HG02981 (cell line): ENCODE measurements around the gene NPIPA5.
"Not testable (repeated sequence)": the region's sequence is repeated elsewhere in the genome, so short reads cannot be mapped to it uniquely, and the experiment has no call there.

Experiments used
- ATAC-seq: cut with Tn5 transposase; IDR thresholded peaks from one replicate; pipeline ENCODE4 v1.9.1; 2021; ENCODE audit warnings: mild to moderate bottlenecking, moderate library complexity; ENCODE audit not compliant: unreplicated experiment

Gene NPIPA5

DNA sequence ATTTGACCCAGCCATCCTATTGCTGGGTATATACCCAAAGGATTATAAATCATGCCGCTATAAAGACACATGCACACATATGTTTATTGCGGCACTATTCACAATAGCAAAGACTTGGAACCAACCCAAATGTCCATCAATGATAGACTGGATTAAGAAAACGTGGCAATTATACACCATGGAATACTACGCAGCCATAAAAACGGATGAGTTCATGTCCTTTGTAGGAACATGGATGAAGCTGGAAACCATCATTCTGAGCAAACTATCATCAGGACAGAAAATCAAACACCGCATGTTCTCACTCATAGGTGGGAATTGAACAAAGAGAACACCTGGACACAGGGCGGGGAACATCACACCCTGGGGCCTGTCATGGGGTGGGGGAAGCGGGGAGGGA is 14.9 kb upstream of the NPIPA5 start:
- not testable (repeated sequence) for ATAC-seq

DNA sequence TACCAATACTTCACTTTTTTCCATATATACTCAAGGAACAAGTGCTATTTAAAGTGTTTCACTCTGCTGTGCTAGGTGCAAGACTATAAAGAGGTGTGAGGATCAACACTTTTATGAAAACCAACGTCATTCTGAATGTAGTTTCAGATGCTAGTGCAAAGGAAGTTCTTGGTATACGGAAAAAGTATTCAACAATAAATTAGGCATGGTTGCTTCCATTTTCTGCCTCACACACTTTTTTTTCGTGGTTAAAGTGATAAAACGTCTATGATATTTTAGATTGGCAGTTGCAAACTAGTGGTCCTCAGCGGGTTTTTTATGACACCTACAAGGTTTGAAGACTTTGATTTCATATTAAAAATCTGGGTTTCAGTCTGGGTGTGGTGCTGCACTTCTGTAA is 11.8 kb upstream of the NPIPA5 start:
- not testable (repeated sequence) for ATAC-seq

DNA sequence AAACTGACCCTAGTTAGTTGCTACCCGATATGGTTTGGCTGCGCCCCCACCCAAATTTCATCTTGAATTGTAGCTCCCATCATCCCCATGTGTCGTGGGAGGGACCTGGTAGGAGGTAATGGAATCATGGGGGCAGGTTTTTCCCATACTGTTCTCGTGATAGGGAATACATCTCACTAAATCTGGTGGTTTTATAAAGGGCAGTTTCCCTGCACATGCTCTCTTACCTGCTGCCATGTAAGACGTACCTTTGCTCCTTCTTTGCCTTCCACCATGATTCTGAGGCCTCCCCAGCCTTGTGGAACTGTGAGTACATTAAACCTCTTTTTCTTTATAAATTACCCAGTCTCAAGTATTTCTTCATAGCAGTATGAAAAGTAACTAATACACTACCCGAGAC is 10.0 kb upstream of the NPIPA5 start:
- not testable (repeated sequence) for ATAC-seq

DNA sequence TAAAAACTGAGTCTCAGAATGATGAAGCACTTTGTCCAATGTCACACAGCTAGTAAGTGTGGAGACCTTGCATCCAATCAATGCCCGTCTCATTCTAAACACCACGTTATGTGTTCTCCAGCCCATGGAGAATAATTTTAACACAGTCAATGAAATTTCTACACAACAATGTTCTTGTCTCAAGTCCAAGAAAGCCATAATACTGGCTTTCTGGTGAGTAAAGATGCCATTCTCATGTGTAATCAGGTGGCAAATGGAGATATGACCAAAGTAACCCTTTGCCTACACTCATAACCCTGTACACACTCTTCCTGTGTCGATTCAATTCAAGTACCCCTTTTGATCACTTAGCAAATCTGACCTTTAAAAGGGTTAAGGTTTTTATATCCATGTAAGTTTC is 4.7 kb upstream of the NPIPA5 start:
- not testable (repeated sequence) for ATAC-seq

DNA sequence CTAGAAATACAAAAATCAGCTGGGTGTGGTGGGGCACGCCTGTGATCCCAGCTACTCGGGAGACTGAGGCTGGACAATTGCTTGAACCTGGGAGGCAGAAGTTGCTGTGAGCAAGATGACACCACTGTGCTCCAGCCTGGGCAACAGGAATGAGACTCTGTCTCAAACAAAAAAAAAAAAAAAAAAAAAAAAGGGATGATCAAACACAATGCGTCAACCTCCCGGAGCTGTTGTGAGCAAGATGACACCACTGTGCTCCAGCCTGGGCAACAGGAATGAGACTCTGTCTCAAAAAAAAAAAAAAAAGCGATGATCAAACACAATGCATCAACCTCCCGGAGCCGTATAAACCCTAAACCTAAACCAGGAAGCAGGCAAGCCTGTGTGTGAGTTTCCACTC is 20.6 kb downstream of the NPIPA5 start:
- ATAC-seq = not testable (repeated sequence)

DNA sequence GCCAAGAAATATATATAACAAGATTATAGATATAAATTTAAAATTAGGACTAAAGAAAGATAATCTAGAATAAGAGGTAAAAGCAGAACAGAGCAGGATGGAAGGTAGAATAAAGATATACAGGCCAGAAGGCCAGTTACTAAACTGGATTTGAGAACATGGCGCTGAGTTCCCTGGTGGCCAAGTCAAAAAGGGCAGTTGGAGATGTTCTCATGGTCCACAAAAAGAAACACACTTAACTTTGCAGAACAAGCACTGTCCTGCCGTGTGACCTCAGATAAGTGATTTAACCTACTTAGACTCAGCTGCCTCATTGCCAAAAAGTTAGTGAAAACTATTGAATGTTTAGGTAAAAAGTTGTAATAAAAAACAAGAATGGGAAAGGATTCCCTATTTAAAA is 23.2 kb downstream of the NPIPA5 start:
- not testable (repeated sequence) for ATAC-seq

DNA sequence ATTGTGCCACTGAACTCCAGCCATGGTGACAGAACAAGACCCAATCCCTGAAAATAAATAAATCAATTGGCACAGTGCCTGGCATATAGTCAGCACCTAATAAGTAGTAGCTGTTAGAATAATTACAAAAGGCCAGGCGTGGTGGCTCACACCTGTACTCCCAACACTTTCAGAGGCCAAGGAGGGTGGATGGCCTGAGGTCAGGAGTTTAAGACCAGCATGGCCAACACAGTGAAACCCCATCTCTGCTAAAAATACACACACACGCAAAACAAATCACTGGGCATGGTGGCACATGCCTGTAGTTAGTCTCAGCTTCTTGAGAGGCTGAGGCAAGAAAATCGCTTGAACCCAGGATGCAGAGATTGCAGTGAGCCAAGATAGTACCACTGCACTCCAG is 25.2 kb downstream of the NPIPA5 start:
- ATAC-seq = not testable (repeated sequence)

DNA sequence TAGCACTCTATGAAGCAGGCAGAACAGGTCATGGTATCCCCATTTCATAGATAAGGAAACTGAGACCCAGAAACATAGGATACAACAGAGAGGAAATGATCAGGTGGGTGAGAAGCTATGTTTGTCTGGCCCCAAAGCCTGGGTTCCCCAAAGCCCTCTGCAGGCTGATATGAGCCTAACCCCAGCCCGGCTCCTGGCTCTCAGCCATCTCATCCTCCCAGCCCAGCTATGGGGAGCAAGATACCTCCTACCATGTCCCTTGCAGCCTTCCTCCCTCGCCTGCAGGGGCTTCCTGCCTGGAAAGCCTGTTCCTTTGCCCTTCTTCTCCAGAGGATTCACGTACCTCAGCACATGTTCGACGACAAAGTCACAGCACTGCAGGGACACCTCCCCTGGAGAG is 26.3 kb downstream of the NPIPA5 start:
- ATAC-seq = not testable (repeated sequence)

DNA sequence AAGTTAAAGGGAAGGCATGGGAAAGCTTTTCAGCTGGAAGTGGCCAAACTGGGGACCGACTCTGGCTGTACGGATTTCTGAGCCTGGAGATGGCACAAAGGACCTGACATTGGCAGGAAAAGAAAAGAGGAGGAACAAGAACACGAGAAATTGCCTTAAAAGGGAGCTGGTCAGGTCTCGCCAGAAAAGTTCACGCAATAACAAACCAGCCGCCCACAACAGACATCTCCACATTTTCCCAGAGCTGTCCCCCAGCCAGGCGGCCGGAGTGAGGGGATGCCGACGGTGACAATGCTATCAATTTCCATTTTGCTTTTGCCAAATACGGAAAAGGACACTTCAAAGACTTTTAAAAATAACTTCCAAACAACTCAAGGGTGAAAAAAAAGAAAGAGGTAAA is 26.8 kb downstream of the NPIPA5 start:
- ATAC-seq = not testable (repeated sequence)

DNA sequence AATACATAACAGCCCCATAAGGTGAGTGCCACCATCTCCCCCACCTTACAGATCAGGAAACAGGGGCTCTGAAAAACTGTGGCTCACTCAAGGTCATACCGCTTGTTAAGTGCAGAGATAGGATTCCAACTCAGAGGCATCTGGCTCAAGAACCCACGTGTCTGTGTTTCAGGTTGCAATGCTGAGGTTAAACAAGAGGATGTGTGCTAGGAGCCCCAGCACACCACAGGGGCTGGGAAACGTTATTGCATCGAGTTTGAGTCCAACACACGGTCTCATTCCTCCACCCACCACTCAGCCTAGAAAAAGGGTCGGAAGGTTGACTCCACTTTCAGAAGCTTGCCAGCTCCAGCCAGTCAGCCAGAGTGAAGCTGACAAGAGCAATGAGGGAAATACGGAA is 29.4 kb downstream of the NPIPA5 start:
- ATAC-seq = not testable (repeated sequence)

DNA sequence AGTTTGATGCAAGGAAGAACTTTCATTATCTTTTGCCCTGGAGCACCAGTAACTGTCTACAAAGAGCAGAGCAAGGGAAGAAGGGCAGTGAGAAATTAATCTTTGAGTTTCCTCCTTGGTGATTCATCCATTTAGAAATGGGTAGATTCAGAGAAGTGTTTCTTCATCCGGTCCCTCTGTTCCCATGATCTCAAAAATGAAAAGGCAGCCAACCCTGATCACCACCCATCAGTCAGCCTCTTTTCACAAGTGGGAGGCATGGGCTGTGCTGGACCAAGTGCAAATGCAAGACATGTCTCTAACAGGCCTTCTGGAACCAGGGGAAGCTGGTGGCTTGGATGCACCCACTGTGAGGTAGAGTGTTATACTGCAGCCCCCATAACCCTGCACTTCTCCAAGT is 35.8 kb downstream of the NPIPA5 start:
- ATAC-seq = not testable (repeated sequence)

DNA sequence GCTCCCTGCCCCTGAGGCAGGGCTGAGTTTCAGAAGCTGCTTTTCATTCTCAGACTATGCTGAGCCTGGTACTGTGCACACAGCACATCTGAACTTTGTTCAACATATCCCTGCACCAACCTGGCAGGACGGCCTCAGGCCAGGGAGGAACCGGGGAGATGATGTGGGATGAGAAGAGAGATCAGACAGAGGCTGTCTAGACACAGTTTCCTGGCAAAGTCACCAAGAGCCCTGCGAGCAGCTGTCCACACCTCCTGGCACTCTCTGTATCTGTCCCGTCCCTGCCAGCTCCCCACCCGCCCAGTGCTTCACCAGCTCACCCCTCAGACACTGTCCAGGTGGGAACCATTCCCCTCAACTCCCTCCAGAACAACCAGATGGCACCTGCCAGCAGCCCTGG is 39.1 kb downstream of the NPIPA5 start:
- ATAC-seq = not testable (repeated sequence)

DNA sequence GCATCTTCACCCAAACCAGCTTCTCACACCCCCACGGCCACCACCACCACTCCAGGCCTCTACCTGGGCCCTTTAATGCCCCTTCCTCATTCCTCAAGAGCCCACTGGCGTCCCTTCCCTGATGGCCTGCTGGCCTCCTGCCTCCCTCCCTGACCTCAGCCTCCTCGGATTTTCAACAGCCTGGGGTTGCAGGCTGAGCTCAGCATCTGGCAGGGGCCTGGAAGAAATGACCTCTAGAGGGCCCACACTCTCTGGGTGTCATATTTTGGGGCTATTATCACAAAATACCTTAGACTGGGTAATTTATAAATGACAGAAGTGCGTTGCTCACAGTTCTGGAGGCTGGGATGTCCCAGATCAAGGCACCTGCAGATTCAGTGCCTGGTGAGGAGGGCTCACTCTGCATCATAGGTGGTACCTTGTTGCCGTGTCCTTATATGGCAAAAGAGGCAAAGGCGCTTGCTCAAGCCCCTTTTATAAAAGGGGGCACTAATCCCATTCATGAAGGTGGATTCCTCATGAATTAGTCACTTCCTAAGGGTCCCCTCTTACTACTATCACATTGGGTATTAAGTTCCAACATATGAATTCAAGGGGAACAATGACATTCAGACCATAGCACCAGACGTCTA is 40.0 kb downstream of the NPIPA5 start:
- not testable (repeated sequence) for ATAC-seq

DNA sequence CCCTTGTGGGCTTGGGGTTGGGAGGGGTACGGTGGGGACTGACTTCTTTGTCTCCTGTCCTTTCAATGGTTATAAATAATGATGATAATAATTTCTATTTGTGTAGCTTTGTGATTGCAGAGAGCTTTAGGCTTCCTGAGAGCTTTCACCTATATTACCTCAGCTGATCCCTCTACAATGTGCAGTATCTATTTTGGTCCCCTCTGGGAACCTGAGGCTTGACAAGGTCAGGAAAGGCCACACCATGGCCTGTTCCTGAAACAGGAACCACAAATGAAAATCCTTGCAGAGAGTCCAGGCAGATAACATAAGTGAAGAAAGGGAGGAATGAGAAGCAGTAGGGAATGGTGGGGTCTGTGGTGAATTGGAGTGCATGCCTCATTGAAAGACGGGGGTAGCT is 42.5 kb downstream of the NPIPA5 start:
- not testable (repeated sequence) for ATAC-seq

DNA sequence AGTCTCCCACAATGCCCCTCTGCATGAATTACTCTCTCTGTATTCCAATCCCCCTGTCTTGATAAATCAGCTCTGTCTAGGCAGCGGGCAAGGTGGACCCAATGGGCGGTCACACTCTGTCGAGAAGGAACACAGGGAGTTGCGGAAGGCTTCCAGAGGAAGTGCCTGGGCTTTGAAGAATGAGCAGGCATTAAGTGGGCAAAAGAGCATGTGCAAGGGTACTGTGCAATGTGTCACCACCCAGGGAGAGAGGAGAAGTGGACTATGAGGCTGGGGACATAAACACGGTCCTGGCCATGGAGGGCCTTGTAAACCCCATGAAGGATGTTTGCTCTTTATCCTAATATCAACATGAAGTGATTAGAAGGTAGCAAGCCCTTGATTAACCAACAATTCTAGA is 44.1 kb downstream of the NPIPA5 start:
- not testable (repeated sequence) for ATAC-seq

DNA sequence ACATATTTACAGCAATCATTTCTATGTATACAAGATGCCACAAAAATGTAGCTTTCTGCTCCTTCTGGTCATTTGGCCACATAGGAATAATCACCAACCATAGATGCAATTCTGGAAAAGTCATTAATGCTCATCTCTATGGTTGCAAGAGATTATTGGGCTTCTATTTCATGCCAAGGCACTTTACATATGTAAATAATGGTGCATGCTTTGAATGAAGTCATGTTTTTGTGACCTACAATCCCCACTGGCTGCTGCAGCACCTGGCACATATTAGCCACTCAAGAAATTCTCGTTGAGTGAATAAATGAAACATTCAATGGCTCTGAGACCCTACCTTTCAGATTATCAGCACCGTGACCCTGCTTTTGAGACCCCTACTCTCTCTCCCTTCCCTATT is 47.1 kb downstream of the NPIPA5 start:
- not testable (repeated sequence) for ATAC-seq

DNA sequence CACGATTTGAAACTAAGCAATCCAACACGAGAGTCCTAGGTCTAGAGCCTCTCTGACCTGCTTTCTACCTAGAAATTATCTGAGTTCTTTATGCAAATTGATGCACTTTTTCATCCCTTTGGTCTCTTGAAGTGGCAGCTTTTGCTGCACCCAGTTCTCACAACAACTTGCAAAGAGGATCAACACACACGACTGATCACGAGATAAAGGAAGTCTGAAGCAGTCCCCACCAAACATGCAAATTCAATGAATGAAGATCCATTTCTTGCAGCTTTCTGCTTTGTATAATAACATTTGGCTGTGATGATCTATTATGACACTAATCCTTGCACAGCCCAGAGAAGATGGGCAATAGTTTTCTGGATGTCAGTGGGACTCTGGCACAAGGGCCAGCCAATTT is 53.1 kb downstream of the NPIPA5 start:
- ATAC-seq = not testable (repeated sequence)

DNA sequence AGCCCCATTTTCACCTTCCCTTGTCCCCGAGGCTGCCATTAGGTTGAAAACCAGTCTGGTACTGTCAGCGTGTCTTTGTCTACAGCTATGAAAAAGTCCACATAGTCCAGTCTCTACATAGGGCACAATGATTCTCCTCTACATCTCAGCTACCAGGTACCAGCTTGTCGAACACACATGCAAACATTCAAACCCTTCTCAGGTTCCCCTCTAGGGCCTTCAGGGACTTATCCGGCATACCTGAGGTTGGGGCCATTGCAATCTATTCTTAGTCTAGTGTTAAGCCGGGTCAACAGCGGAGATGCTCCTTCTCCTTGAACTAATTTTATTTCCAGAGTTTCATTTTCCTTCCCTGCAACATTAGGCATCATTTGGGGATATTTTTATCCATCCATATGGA is 54.7 kb downstream of the NPIPA5 start:
- not testable (repeated sequence) for ATAC-seq

DNA sequence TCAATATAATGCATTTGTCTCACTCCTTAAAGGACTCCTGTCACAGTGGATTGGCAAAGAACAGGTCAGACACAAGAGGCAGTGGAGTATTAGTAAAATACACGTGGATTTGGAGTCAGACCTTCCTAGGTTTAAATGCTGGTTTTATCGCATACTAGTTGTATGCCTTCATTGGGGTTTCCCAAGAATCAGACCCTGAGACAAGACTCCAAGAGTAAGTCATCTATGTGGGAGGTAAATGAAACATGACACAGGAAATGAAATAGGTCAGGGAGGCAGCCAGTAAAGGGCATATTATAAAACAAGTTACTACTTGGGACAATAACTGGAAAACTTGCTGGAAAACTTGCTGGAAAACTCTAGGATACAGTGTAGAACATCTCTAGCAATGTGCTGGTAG is 56.9 kb downstream of the NPIPA5 start:
- not testable (repeated sequence) for ATAC-seq

DNA sequence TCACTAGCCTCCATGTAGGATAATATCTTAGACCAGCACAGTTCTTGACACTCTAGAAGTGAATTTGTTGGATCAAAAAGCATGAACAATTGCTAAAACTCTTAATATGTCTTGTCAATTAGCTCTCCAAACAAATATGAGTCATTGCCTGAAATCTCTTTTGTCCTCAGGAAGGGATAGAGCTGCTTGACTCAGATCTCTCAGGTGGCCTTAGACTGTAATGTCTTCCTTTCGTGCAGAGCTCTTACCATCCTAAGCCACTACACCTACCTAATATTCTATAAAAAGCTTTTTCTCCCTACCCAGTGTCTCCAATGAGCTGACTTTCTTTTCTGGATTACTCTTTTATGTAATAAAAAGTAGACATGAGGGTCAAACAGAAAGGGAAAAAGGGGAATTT is 63.5 kb downstream of the NPIPA5 start:
- ATAC-seq = not testable (repeated sequence)
